GM13977 (cell line): Measurements from ENCODE around the gene SCARB1.

Source experiments
- DNase-seq: peaks from one replicate; pipeline ENCODE4 v3.0.0; 2012; ENCODE audit warnings: low spot score
- CTCF ChIP-seq: IDR thresholded peaks from 2 replicates; pipeline ENCODE4 v1.5.1; 2012; ENCODE audit warnings: mild to moderate bottlenecking, control low read depth; ENCODE audit not compliant: insufficient read depth; ENCODE audit errors: extremely low read depth, missing control alignments
- in situ Hi-C: fragments of 300-500 bp; cut with MboI; formaldehyde crosslinking; loops from one replicate; pipeline ENCODE4 v1.12.0; 2022; ENCODE audit warnings: low sequenced_read_pairs, low pct_unique_long_range_greater_than_20kb, mixed read lengths, inconsistent platforms; ENCODE audit not compliant: unreplicated experiment

SCARB1 gene

GRCh38 chr12:124853781-124854636 lies 9.7 kb downstream of the SCARB1 start:
- no peak for DNase-seq
- in situ Hi-C loops: no loop called here
- no peak for TF ChIP-seq CTCF

DNA sequence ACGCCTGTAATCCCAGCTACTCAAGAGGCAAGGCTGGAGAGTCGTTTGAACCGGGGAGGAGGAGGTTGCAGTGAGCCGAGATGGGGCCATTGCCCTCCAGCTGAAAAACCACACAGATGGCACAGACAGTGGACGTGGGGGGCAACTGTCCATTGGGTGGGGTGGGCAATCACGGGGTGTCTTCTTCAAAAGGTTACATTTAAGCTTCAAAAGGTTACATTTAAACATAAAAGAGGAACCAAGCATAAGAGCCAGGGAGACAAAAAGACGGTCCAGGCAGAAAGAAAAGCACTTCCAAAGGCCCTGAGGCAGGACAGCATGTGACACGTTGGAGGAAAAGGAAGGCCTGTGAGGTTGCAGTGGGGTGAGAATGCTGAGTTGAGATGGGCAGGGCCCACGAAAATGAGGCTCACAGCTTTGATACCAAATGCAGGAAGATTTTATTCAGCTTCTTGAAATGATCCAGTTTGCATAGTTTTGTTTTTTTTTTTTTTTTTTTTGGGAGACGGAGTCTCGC lies 10.7 kb downstream of the SCARB1 start:
- no peak for TF ChIP-seq CTCF
- DNase-seq: no peak
- in situ Hi-C loops: no loop called here

DNA sequence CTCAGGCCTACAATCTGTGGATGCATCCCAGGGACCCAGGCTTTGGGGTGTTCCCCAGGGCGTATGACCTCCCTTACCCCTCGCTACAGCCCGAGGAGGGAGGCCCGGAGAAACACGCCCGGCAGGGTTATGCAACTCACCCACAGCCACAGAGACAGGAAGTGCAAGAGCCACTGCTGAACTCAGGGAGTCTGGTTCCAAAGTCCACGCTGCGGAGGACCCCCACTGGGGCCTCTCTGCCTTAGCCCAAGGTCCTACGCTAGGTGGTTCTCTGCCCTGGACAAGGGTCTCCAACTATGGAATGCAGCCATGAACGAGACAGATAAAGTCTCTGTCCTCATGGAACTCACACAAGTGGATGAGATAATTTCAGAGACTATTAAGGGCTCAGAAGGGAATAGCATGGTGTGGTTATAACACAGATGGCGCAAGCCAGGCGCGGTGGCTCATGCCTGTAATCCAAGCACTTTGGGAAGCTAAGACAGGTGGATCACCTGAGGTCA lies 11.3 kb downstream of the SCARB1 start:
- TF ChIP-seq CTCF: no peak
- DNase-seq: no peak
- in situ Hi-C loops: no loop called here

DNA sequence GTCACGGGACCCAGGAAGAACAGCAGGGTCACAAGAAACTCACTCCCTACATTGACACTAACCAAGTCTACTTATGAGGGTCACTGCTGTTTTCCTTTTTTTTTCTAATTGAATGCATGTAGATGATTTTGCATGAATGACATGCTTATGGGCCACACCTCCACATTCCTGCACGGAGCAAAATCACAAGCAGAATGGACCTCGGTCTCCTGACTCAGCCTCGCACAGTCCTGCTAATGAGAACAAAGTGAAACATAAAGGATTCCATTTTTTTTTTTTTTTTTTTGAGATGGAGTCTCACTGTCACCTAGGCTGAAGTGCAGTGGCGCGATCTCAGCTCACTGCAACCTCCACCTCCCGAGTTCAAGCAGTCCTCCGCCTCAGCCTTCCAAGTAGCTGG lies 12.3 kb downstream of the SCARB1 start:
- in situ Hi-C loops: no loop called here
- no peak for TF ChIP-seq CTCF
- no peak for DNase-seq

DNA sequence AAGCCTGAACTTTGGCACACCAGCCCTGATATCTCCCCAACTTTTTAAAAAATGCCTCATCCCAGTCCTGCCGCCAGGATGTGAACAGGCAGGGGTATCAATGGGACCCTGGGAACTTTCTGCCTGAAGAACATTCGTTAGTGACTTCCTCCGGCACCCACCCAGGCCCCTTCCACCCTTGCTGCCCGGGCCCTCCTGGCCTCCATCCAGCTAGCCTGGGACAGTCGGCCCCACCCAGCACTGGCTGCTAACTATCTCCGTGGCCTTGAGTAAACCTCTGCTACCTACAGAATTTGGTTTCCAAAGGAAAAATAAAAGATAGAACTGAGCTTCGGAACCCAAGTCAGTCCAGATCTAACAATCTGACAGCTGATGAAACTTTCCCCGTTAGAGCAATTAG lies 14.3 kb downstream of the SCARB1 start:
- DNase-seq: no peak
- in situ Hi-C loops: no loop called here

More for the DNA sequence above, 14.3 kb downstream of the SCARB1 start:
- no peak for TF ChIP-seq CTCF
